K562 (cell line): Measurements from ENCODE around the gene ARHGAP4. TPM values are rescaled to one million over a fixed set of nuclear protein-coding genes. Genes with fewer than 3 reads are reported as not detected.

Experiments
- CBX3 ChIP-seq, 2 experiments: IDR thresholded peaks; 1 replicate in 1 of 2; 2 replicates in 1 of 2; pipeline ENCODE4 v1.6.1; 2012; ENCODE audit warnings: inconsistent platforms in 2 of 2, low read length in 2 of 2, borderline replicate concordance in 1 of 2, control low read depth in 1 of 2
- HDAC6 ChIP-seq: IDR thresholded peaks from 2 replicates; pipeline ENCODE4 v1.6.1; 2012; ENCODE audit warnings: low read depth, mild to moderate bottlenecking, control low read depth, inconsistent platforms, low read length, moderate library complexity
- HDAC8 ChIP-seq: fragments of 450-650 bp; IDR thresholded peaks from 2 replicates; pipeline ENCODE4 v1.6.1; 2016; ENCODE audit warnings: mild to moderate bottlenecking, missing genetic modification characterization, moderate library complexity, missing compliant biosample characterization
- IRF9 ChIP-seq: fragments of 450-650 bp; IDR thresholded peaks from 2 replicates; pipeline ENCODE4 v1.6.1; 2016; ENCODE audit warnings: missing biosample characterization, missing genetic modification characterization
- KDM1A ChIP-seq, 2 experiments: fragments of 450-650 bp; IDR thresholded peaks; 2 replicates each; pipeline ENCODE4 v1.6.1; 2016; ENCODE audit warnings: mild to moderate bottlenecking in 2 of 2
- KLF6 ChIP-seq: fragments of 250-450 bp; sonication (Bioruptor Pico); IDR thresholded peaks from 2 replicates; pipeline ENCODE4 v1.4.0; 2020; ENCODE audit warnings: mild to moderate bottlenecking, moderate library complexity, borderline replicate concordance
- MTF1 ChIP-seq: fragments of 250-450 bp; sonication (Bioruptor Pico); IDR thresholded peaks from 2 replicates; pipeline ENCODE4 v1.9.0; 2021; ENCODE audit warnings: moderate library complexity, mild to moderate bottlenecking, inconsistent platforms, borderline replicate concordance
- MYBL2 ChIP-seq, 2 experiments: fragments of 450-650 bp in 1 of 2; sonication (generic) in 1 of 2; formaldehyde crosslinking in 1 of 2; IDR thresholded peaks; 2 replicates each; pipeline versions ENCODE4 v1.6.1 to v1.8.1; 2017 to 2022; ENCODE audit warnings: borderline replicate concordance in 1 of 2, inconsistent platforms in 1 of 2, low read depth in 1 of 2, mild to moderate bottlenecking in 1 of 2, missing genetic modification reagents in 1 of 2, moderate library complexity in 1 of 2
- NCOR1 ChIP-seq: fragments of 450-650 bp; IDR thresholded peaks from 2 replicates; pipeline ENCODE4 v1.6.1; 2016; ENCODE audit warnings: mild to moderate bottlenecking, moderate library complexity
- NFYB ChIP-seq: IDR thresholded peaks from 2 replicates; pipeline ENCODE4 v1.6.1; 2011; ENCODE audit warnings: mild to moderate bottlenecking, moderate library complexity; ENCODE audit not compliant: insufficient read length; ENCODE audit errors: extremely low read depth
- NRF1 ChIP-seq, 2 experiments: fragments of 450-650 bp; IDR thresholded peaks in 1 of 2; conservative IDR thresholded peaks in 1 of 2; 2 replicates each; pipeline ENCODE4 v1.6.1; 2014; ENCODE audit warnings: mild to moderate bottlenecking in 2 of 2
- RB1 ChIP-seq: fragments of 450-650 bp; IDR thresholded peaks from 2 replicates; pipeline ENCODE4 v1.6.1; 2017; ENCODE audit warnings: low read depth, mild to moderate bottlenecking
- RBM39 ChIP-seq: fragments of 200-400 bp; formaldehyde crosslinking; optimal IDR thresholded peaks from 2 replicates; pipeline ENCODE3; 2018; ENCODE audit warnings: low read depth, low read length
- SAFB ChIP-seq: fragments of 200-400 bp; formaldehyde crosslinking; IDR thresholded peaks from 2 replicates; pipeline ENCODE4 v1.6.1; 2017; ENCODE audit warnings: low read depth, low read length, borderline replicate concordance
- TAF15 ChIP-seq: fragments of 200-400 bp; formaldehyde crosslinking; IDR thresholded peaks from 2 replicates; pipeline ENCODE4 v1.6.1; 2017; ENCODE audit warnings: mild to moderate bottlenecking, low read depth, low read length, moderate library complexity
- TCF3 ChIP-seq: sonication (generic); formaldehyde crosslinking; IDR thresholded peaks from 2 replicates; pipeline ENCODE4 v1.4.0; 2020; ENCODE audit warnings: mild to moderate bottlenecking, missing genetic modification reagents
- TOE1 ChIP-seq, 2 experiments: fragments of 450-650 bp in 1 of 2; sonication (generic) in 1 of 2; formaldehyde crosslinking in 1 of 2; IDR thresholded peaks; 2 replicates each; pipeline versions ENCODE4 v1.7.1 to v1.8.0; 2016 to 2022; ENCODE audit warnings: borderline replicate concordance in 2 of 2, mild to moderate bottlenecking in 2 of 2, antibody characterized with exemption in 1 of 2, inconsistent platforms in 1 of 2, low read depth in 1 of 2, missing genetic modification reagents in 1 of 2, moderate library complexity in 1 of 2
- XRCC5 ChIP-seq: fragments of 200-400 bp; formaldehyde crosslinking; IDR thresholded peaks from 2 replicates; pipeline ENCODE4 v1.6.1; 2017; ENCODE audit warnings: low read depth, mild to moderate bottlenecking, low read length
- ZNF311 ChIP-seq: fragments of 250-450 bp; sonication (Bioruptor Pico); IDR thresholded peaks from 2 replicates; pipeline ENCODE4 v1.4.0; 2020; ENCODE audit warnings: mild to moderate bottlenecking, moderate library complexity
- ZNF347 ChIP-seq: fragments of 450-650 bp; formaldehyde crosslinking; IDR thresholded peaks from 2 replicates; pipeline ENCODE4 v1.4.0; 2020; ENCODE audit warnings: low read depth, mild to moderate bottlenecking, moderate library complexity
- ZNF41 ChIP-seq: fragments of 250-450 bp; sonication (Bioruptor Pico); conservative IDR thresholded peaks from 2 replicates; pipeline ENCODE4 v1.4.0; 2020; ENCODE audit warnings: mild to moderate bottlenecking
- ZNF507 ChIP-seq: conservative IDR thresholded peaks from 2 replicates; pipeline ENCODE4 v1.6.1; 2017; ENCODE audit warnings: missing genetic modification characterization, missing compliant biosample characterization
- ZNF76 ChIP-seq: fragments of 250-450 bp; sonication (Bioruptor Pico); IDR thresholded peaks from 2 replicates; pipeline ENCODE4 v1.4.0; 2020; ENCODE audit warnings: mild to moderate bottlenecking, moderate library complexity, borderline replicate concordance
- polyA plus RNA-seq, 8 experiments: library from polyadenylated mRNA; depleted of rRNA in 4 of 8; stranded (reverse) in 5 of 8; unstranded in 3 of 8; fragments of >200 nt; fragmentation: Nextera tagmentation in 2 of 8; fragmentation: Illumina TruSeq in 1 of 8; extraction: Ambion mirVana in 2 of 8; extraction: Trizol in 1 of 8; gene quantifications; 2 replicates each; pipeline versions ENCODE4 v1.2.1 to v1.2.3, GENCODE V29; 2011 to 2014; ENCODE audit warnings: inconsistent platforms in 1 of 8, missing spikeins in 1 of 8
- total RNA-seq, 7 experiments: library from RNA; depleted of rRNA in 6 of 7; stranded (reverse); fragments of >200 nt in 6 of 7; fragmentation: Illumina TruSeq in 2 of 7; extraction: Trizol in 2 of 7; gene quantifications; 2 replicates each; pipeline versions ENCODE4 v1.2.1 to v1.2.3, GENCODE V29; 2011 to 2021; ENCODE audit warnings: low replicate concordance in 1 of 7
- TF ChIP-seq, protein P1 (sequence below): fragments of 250-450 bp; sonication (Bioruptor Pico); IDR thresholded peaks from 2 replicates; pipeline ENCODE4 v1.8.0; 2022; ENCODE audit warnings: moderate library complexity, mild to moderate bottlenecking, inconsistent platforms
- TF ChIP-seq, protein P2 (sequence below): fragments of 450-650 bp; conservative IDR thresholded peaks from 2 replicates; pipeline ENCODE4 v1.6.1; 2016; ENCODE audit warnings: missing genetic modification characterization, low read depth, mild to moderate bottlenecking, missing compliant biosample characterization, moderate library complexity

ARHGAP4 gene
- total and polyA plus RNA-seq, 9 of the 15 experiments (the other 6 are each of a cell fraction or from before 2014, with no cell fraction given) = 0.30 to 81.8 (median 13.5) TPM

- TF ChIP-seq IRF9 (tag) (no peak), KLF6 (no peak), RBM39 (no peak), ZNF41 (CRISPR knock-in tag) (no peak), MTF1 (CRISPR knock-in tag) (no peak), TAF15 (no peak), NRF1 (conservative IDR thresholded peaks at IDR 0.05 in 1 of 2, IDR thresholded peaks at IDR 0.05 in 1 of 2) (peak; percentile 97), MYBL2 (IDR thresholded peaks at IDR 0.05; ENCODE audit: low read depth) (no peak), MYBL2 (CRISPR knock-in tag; IDR thresholded peaks at IDR 0.05; ENCODE audit: borderline replicate concordance) (no peak), SAFB (no peak), ZNF76 (CRISPR knock-in tag) (no peak), TOE1 (IDR thresholded peaks at IDR 0.05; ENCODE audit: borderline replicate concordance) (peak; percentile 85), TOE1 (CRISPR knock-in tag; IDR thresholded peaks at IDR 0.05; ENCODE audit: borderline replicate concordance, low read depth) (no peak), TCF3 (no peak), KDM1A (IDR thresholded peaks at IDR 0.05) (no peak), ZNF347 (CRISPR knock-in tag) (no peak), HDAC6 (no peak), HDAC8 (tag) (no peak), NCOR1 (no peak), NFYB (peak; percentile 38), XRCC5 (no peak), ZNF311 (no peak), ZNF507 (no peak), RB1 (peak; percentile 64; the same call in 1 of the 2 replicates), CBX3 (IDR thresholded peaks at IDR 0.05; ENCODE audit: borderline replicate concordance in 1 of 2, low read length in 2 of 2) (no peak)
- TF ChIP-seq, protein P1, sequence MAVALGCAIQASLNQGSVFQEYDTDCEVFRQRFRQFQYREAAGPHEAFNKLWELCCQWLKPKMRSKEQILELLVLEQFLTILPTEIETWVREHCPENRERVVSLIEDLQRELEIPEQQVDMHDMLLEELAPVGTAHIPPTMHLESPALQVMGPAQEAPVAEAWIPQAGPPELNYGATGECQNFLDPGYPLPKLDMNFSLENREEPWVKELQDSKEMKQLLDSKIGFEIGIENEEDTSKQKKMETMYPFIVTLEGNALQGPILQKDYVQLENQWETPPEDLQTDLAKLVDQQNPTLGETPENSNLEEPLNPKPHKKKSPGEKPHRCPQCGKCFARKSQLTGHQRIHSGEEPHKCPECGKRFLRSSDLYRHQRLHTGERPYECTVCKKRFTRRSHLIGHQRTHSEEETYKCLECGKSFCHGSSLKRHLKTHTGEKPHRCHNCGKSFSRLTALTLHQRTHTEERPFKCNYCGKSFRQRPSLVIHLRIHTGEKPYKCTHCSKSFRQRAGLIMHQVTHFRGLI (CRISPR knock-in tag) = no peak
- TF ChIP-seq, protein P2, sequence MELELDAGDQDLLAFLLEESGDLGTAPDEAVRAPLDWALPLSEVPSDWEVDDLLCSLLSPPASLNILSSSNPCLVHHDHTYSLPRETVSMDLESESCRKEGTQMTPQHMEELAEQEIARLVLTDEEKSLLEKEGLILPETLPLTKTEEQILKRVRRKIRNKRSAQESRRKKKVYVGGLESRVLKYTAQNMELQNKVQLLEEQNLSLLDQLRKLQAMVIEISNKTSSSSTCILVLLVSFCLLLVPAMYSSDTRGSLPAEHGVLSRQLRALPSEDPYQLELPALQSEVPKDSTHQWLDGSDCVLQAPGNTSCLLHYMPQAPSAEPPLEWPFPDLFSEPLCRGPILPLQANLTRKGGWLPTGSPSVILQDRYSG (tag) = no peak
Measured at GRCh38 chrX:153927922-153928760, 2.1 kb upstream of the ARHGAP4 start (continued).
